Type B pancreatic cell (in vitro differentiated cells): ENCODE data around the gene CFB. TPM values are rescaled to one million over a fixed set of nuclear protein-coding genes. Genes with fewer than 3 reads are reported as not detected.
"Not testable (repeated sequence)": the region's sequence is repeated elsewhere in the genome, so short reads cannot be mapped to it uniquely, and the experiment has no call there.

ENCODE experiments used
- DNase-seq: peaks from one replicate; pipeline ENCODE4 v3.0.0; 2021; ENCODE audit warnings: mixed read lengths; ENCODE audit not compliant: unreplicated experiment; ENCODE audit errors: extremely low spot score
- H3K27ac Mint-ChIP-seq: 2 replicates; pipeline ENCODE4 v1.8.0; 2021; ENCODE audit warnings: mild to moderate bottlenecking, mixed read lengths
- H3K27me3 Mint-ChIP-seq: 2 replicates; pipeline ENCODE4 v1.8.0; 2021; ENCODE audit warnings: mixed read lengths
- H3K36me3 Mint-ChIP-seq: 2 replicates; pipeline ENCODE4 v1.8.0; 2021; ENCODE audit warnings: mixed read lengths
- H3K4me1 Mint-ChIP-seq: one replicate; pipeline ENCODE4 v1.8.0; 2021; ENCODE audit warnings: mixed read lengths; ENCODE audit not compliant: unreplicated experiment
- H3K4me3 Mint-ChIP-seq: 2 replicates; pipeline ENCODE4 v1.8.0; 2021; ENCODE audit warnings: mild to moderate bottlenecking, mixed read lengths
- H3K9me3 Mint-ChIP-seq: 2 replicates; pipeline ENCODE4 v1.8.0; 2021; ENCODE audit warnings: mixed read lengths
- total RNA-seq: library from RNA; stranded (reverse); gene quantifications from 2 replicates; pipeline ENCODE4 v1.2.1, GENCODE V29; 2021; ENCODE audit warnings: low replicate concordance
- TF ChIP-seq, protein P1 (sequence below): fragments of 200-600 bp; sonication (generic); conservative IDR thresholded peaks from 2 replicates; pipeline ENCODE4 v1.5.0; 2021; ENCODE audit warnings: antibody characterized with exemption, mild to moderate bottlenecking

The CFB gene
- total RNA-seq, 1 donor from 2014 or later = 13.6 TPM

DNA sequence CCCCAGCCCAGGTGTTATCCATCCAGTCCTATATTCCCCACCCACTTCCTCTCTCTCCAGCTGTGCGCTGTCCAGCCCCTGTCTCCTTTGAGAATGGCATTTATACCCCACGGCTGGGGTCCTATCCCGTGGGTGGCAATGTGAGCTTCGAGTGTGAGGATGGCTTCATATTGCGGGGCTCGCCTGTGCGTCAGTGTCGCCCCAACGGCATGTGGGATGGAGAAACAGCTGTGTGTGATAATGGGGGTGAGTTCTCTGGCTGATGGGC, 17.3 kb upstream of the CFB start:
- no peak overlapping the region for H3K4me3 Mint-ChIP-seq
- TF ChIP-seq, protein P1, sequence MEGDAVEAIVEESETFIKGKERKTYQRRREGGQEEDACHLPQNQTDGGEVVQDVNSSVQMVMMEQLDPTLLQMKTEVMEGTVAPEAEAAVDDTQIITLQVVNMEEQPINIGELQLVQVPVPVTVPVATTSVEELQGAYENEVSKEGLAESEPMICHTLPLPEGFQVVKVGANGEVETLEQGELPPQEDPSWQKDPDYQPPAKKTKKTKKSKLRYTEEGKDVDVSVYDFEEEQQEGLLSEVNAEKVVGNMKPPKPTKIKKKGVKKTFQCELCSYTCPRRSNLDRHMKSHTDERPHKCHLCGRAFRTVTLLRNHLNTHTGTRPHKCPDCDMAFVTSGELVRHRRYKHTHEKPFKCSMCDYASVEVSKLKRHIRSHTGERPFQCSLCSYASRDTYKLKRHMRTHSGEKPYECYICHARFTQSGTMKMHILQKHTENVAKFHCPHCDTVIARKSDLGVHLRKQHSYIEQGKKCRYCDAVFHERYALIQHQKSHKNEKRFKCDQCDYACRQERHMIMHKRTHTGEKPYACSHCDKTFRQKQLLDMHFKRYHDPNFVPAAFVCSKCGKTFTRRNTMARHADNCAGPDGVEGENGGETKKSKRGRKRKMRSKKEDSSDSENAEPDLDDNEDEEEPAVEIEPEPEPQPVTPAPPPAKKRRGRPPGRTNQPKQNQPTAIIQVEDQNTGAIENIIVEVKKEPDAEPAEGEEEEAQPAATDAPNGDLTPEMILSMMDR = no peak

DNA sequence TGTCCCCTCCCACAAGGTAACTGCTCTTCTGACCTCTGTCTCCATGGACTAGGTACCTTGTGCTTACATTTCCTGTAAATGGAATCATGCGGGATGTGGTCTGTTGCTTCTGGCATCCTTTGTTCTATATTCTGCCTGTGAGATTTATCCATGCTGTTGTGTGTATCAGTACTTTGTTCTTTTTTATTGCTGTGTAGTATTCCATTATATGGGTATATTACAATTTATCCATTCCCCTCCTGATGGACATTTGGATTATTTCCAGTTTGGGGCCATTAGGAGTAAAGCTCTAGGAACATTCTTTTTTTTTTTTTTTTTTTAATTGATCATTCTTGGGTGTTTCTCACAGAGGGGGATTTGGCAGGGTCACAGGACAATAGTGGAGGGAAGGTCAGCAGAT, 14.9 kb upstream of the CFB start:
- no peak for DNase-seq
- Mint-ChIP-seq H3K9me3 (no peaks in the 10 kb centered on the region), H3K4me1 (no peaks in the 10 kb centered on the region)

More for the DNA sequence above, 17.3 kb upstream of the CFB start:
- no peaks in the 10 kb centered on the region for H3K36me3 Mint-ChIP-seq
- H3K9me3 Mint-ChIP-seq = no peaks in the 10 kb centered on the region
- no peaks in the 10 kb centered on the region for H3K4me1 Mint-ChIP-seq
- H3K27ac Mint-ChIP-seq = no peak overlapping the region
- no peak for DNase-seq
- peaks cover 10% of the 10 kb centered on the region for H3K27me3 Mint-ChIP-seq

GRCh38 chr6:31932137-31932536, 13.8 kb upstream of the CFB start:
- H3K9me3 Mint-ChIP-seq, H3K27ac Mint-ChIP-seq, H3K4me3 Mint-ChIP-seq, H3K27me3 Mint-ChIP-seq, H3K4me1 Mint-ChIP-seq, DNase-seq, H3K36me3 Mint-ChIP-seq: not testable (repeated sequence)

More for the DNA sequence above, 14.9 kb upstream of the CFB start:
- no peak overlapping the region for H3K4me3 Mint-ChIP-seq
- H3K27ac Mint-ChIP-seq = no peak overlapping the region
- no peaks in the 10 kb centered on the region for H3K36me3 Mint-ChIP-seq
- H3K27me3 Mint-ChIP-seq = peaks cover 10% of the 10 kb centered on the region
- TF ChIP-seq, protein P1 = no peak

- TF ChIP-seq, protein P1 = no peak
- Mint-ChIP-seq H3K4me1 (no peaks in the 10 kb centered on the region), H3K36me3 (no peaks in the 10 kb centered on the region), H3K9me3 (no peaks in the 10 kb centered on the region), H3K27me3 (peaks cover 4% of the 10 kb centered on the region), H3K27ac (no peak overlapping the region), H3K4me3 (no peak overlapping the region)
- DNase-seq = no peak
These were observed 12.4 kb upstream of the CFB start for GRCh38 chr6:31933537-31933936.

- Mint-ChIP-seq H3K4me3 (no peak overlapping the region), H3K27me3 (peaks cover 4% of the 10 kb centered on the region), H3K36me3 (no peaks in the 10 kb centered on the region), H3K9me3 (no peaks in the 10 kb centered on the region), H3K27ac (no peak overlapping the region), H3K4me1 (no peaks in the 10 kb centered on the region)
- DNase-seq = no peak
- TF ChIP-seq, protein P1 = no peak
These were observed 10.9 kb upstream of the CFB start for GRCh38 chr6:31935021-31935420.

GRCh38 chr6:31935823-31936222, 10.1 kb upstream of the CFB start:
- TF ChIP-seq, protein P1 = no peak
- no peaks in the 10 kb centered on the region for H3K36me3 Mint-ChIP-seq
- H3K4me1 Mint-ChIP-seq = peaks cover 7% of the 10 kb centered on the region
- no peak overlapping the region for H3K4me3 Mint-ChIP-seq
- no peaks in the 10 kb centered on the region for H3K9me3 Mint-ChIP-seq
- no peak overlapping the region for H3K27ac Mint-ChIP-seq
- H3K27me3 Mint-ChIP-seq = peaks cover 4% of the 10 kb centered on the region
- DNase-seq = no peak
